Cardiac fibroblast (primary cell): ENCODE data around the gene CHTF18.

ENCODE experiments used
- DNase-seq, 2 donors: peaks; one replicate each; pipeline versions ENCODE4 v3.0.0 to v3.0.0-alpha.2; 2010; ENCODE audit warnings: low read depth in 2 of 2
- H3K4me3 ChIP-seq, 2 donors: replicated peaks in 1 of 2; 1 replicate in 1 of 2; 2 replicates in 1 of 2; pipeline ENCODE4 v1.5.1; 2011; ENCODE audit warnings: low read depth in 2 of 2, low read length in 2 of 2, mild to moderate bottlenecking in 2 of 2, moderate library complexity in 1 of 2
- CTCF ChIP-seq: IDR thresholded peaks from one replicate; pipeline ENCODE4 v1.5.1; 2011; ENCODE audit warnings: low read depth, mild to moderate bottlenecking, low read length, inconsistent platforms

The CHTF18 gene

DNA sequence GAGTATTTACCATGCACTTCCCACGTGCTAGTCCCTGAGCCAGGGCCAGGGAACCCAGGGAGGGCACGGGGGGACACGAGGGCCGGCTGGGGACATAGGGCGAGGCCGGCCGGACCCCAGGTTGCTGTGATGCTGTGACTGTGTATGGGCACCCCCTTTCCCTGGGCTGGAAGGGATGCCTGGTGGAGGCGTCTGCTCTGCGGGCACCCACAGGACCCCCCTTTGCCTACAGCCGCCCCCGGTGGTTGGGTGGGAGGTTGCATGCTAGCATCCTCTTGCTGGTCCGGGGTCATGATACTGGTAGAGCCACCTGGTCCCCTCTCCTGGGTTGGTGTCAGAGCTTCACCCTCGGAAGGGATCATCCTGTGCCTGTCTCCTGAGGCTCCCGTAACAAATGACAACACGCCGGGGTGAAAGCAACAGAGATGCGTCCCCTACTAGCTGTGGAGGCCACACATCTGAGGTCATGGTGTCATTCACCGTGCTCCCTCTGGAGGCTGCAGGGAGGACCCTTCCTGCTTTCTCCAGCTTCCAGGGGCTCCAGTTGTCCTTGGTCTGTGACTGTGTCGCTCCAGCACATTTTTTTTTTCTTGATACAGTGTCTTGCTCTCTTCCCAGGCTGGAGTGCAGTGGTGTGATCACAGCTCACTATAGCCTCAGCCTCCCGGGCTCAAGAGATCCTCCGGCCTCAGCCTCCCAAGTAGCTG, 44.5 kb upstream of the CHTF18 start:
- no peak for TF ChIP-seq CTCF
- DNase-seq: no peak
- H3K4me3 ChIP-seq: no peak overlapping the region

DNA sequence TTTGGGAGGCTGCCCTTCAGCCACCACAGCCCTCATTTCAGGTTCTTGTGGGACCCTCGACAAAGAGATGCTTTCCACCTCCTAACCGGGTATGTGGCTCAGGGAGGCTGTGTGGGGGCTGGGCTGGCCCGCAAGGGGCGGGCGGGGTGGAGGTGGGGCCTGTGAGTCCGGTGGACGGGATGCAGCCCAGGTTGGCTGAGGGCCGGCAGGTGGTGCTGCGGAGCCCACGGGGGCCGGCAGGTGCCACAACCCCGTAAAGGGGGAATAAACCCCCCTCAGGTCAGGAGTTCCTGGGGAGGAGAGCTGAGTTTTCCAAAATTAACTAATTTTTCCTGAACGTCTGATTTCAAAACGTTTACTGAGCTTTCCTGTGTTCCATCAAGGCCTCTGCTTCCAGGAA, 42.7 kb upstream of the CHTF18 start:
- no peak overlapping the region for H3K4me3 ChIP-seq
- DNase-seq: no peak
- peak; percentile 20 for TF ChIP-seq CTCF

- H3K4me3 ChIP-seq: no peak overlapping the region
- TF ChIP-seq CTCF: no peak
- DNase-seq: no peak
These were observed 41.8 kb upstream of the CHTF18 start for GRCh38 chr16:746637-747036.

DNA sequence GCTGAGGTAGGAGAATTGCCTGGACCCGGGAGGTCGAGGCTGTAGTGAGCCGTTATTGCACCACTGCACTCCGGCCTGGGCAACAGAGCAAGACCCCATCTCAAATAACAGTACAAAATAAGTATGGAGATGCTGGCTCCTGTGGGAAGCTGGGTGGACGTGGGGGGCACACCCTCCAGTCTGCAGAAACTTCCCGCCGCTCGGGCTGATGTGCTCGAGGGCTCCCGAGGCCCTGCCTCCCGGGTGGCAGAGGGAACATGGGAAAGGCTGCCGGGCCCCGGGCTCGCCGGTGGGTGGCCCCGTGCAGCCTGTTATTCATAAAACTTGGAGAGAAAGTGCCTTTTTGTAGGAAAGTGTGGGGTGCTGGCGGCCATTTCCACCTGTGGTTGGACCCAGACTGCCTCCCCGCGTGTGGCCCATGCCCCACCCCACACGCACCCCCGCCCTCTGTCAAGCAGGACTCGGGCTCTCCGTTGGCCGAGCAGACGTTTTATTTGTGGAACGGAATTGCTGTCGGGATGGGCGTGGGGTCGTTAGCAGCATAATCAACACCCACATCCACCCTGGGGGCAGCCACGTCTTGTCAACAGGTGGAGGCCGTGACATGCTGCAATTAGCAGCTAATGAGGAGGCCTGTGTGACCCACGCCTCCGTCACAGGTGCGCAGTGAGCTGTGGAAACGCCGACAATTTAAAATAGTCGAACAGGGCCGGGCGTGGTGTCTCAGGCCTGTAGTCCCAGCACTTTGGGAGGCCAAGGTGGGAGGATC, 40.3 kb upstream of the CHTF18 start:
- no peak overlapping the region for H3K4me3 ChIP-seq
- TF ChIP-seq CTCF: no peak
- DNase-seq: no peak

GRCh38 chr16:749010-749409, 39.4 kb upstream of the CHTF18 start:
- peak; percentile 84 to 85 for DNase-seq
- no peak overlapping the region for H3K4me3 ChIP-seq
- no peak for TF ChIP-seq CTCF

DNA sequence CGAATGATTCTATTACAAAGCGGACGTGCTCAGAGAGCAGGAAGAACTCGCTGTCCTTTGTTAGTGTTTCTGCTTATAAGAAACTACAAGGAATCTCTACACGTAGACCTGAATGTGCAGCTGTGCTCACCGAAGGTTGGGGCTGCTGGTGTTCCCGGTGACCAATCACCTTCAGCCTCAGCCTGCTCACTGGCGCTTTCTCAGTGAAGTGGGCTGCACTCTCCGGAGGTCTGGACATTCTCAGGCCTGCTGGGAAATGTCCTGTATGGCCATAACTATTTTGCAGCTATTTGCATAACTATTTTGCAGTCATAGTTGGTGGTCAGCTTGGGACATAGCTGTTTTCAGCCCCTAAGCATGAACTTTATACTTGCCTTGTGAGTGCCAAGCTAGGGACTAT, 37.9 kb upstream of the CHTF18 start:
- no peak for DNase-seq
- TF ChIP-seq CTCF: no peak
- H3K4me3 ChIP-seq: no peak overlapping the region
